ENCODE measurements around the gene PTCD2.

- TF ChIP-seq CTCF (IDR thresholded peaks at IDR 0.05), result peak in 1 of 5 experiments; percentile 21
- peak in 2 of 3 donors; percentile 79 to 85 for TF ChIP-seq POLR2AphosphoS5 (IDR thresholded peaks at IDR 0.05)
- peak; percentile 55 for TF ChIP-seq POLR2A (IDR thresholded peaks at IDR 0.05)
Measured at GRCh38 chr5:72319976-72320752, at the start of gene PTCD2, which contains the start of gene MRPS27.
